Kidney (tissue), 14 donors: ENCODE data around the gene TMEM108. TPM values are rescaled to one million over a fixed set of nuclear protein-coding genes. Genes with fewer than 3 reads are reported as not detected.

Experiments
- DNase-seq, 5 donors: peaks; one replicate each; pipeline ENCODE4 v3.0.0-alpha.2; 2013 to 2020
- FAIRE-seq: peaks from 2 replicates; lab custom pipeline; 2012; peaks lifted over from hg19 to GRCh38; lab: Jason Lieb, UNC
- H3K27ac ChIP-seq, 2 donors: one replicate each; pipeline ENCODE4 v1.7.0; 2013; ENCODE audit warnings: low read depth in 2 of 2, low read length in 2 of 2, inconsistent platforms in 1 of 2
- H3K27me3 ChIP-seq: one replicate; pipeline ENCODE4 v1.7.1; 2013; ENCODE audit warnings: low read length, inconsistent platforms; ENCODE audit not compliant: control insufficient read depth, insufficient read depth
- H3K36me3 ChIP-seq, 3 donors: one replicate each; pipeline versions ENCODE4 v1.7.0 to v1.7.1; 2013; ENCODE audit warnings: low read length in 3 of 3, control low read depth in 1 of 3, inconsistent platforms in 1 of 3; ENCODE audit not compliant: insufficient read depth in 3 of 3, control insufficient read depth in 2 of 3
- H3K4me1 ChIP-seq, 3 donors: one replicate each; pipeline versions ENCODE4 v1.7.0 to v1.7.1; 2013; ENCODE audit warnings: low read length in 3 of 3, inconsistent platforms in 1 of 3, low read depth in 1 of 3; ENCODE audit not compliant: control insufficient read depth in 2 of 3, insufficient read depth in 2 of 3
- H3K4me3 ChIP-seq, 3 donors: one replicate each; pipeline versions ENCODE4 v1.7.0 to v1.8.1; 2013; ENCODE audit warnings: low read length in 3 of 3, control low read depth in 1 of 3, inconsistent platforms in 1 of 3
- H3K9ac ChIP-seq, 3 donors: one replicate each; pipeline versions ENCODE4 v1.7.0 to v1.7.1; 2013; ENCODE audit warnings: low read length in 3 of 3, control low read depth in 1 of 3, inconsistent platforms in 1 of 3
- H3K9me3 ChIP-seq, 3 donors: one replicate each; pipeline versions ENCODE4 v1.7.0 to v1.7.1; 2013; ENCODE audit warnings: low read length in 3 of 3, control low read depth in 1 of 3, inconsistent platforms in 1 of 3; ENCODE audit not compliant: control insufficient read depth in 2 of 3, insufficient read depth in 1 of 3
- intact Hi-C: fragments of 100-400 bp; cut with DNase I; formaldehyde crosslinking; loops from one replicate; pipeline ENCODE4 v1.11.1; 2022
- polyA plus RNA-seq: library from polyadenylated mRNA; stranded (reverse); fragments of 350-450 nt; fragmentation: Illumina TruSeq; extraction: RNeasy Lipid Tissue Mini Kit (QIAGEN cat#74804); gene quantifications from one replicate; pipeline ENCODE4 v1.2.3, GENCODE V29; 2014; ENCODE audit warnings: low read depth, low replicate concordance; ENCODE audit not compliant: insufficient read depth
- total RNA-seq: library from RNA; stranded (reverse); fragmentation: NEBNext Ultra II Directional; extraction: Animal tissue kit (Norgen Biotek cat#: 25700); gene quantifications from one replicate; pipeline ENCODE4 v1.2.1, GENCODE V29; 2021
- TF ChIP-seq, protein P1 (sequence below): IDR thresholded peaks from 3 replicates; pipeline ENCODE4 v1.5.1; 2012; ENCODE audit warnings: mild to moderate bottlenecking, moderate library complexity, borderline replicate concordance; ENCODE audit not compliant: insufficient read depth; ENCODE audit errors: extremely low read depth
- donor health status: control.
- donor health status: control.
- donor health status: control.
- donor health status: control.
- donor health status: control.
- donor health status: DM: yes; HTN: yes; CAD: no.
- donor health status: Normal renal cell carcinoma (clear cell type).

TMEM108 gene
- total and polyA plus RNA-seq, 2 donors from 2014 or later = 0.91 to 1.5 TPM

DNA sequence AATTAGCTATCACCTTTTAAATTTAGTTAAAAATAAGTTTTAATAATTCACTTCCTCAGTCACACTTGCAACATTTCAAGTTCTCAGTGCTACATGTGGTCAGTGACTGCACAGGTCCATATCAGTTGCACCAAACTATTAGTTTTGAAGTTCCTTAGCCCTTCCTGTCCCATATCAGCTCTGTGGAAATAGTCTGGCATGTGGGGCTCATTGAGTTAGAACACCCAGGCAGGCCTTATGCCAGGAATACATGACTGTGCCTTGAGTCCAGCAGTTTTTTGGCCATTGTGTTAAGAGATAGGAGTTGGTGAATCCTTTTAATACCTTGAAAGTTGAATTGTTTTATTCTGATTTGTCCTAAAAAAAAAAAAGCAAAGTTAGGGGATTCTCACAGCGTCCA lies 207.9 kb downstream of the TMEM108 start:
- intact Hi-C loops = no loop called here
- Histone ChIP-seq H3K4me1 (no peaks in the 10 kb centered on the region), H3K9ac (no peak overlapping the region), H3K27ac (no peak overlapping the region), H3K36me3 (no peaks in the 10 kb centered on the region), H3K27me3 (no peaks in the 10 kb centered on the region), H3K4me3 (no peak overlapping the region), H3K9me3 (no peaks in the 10 kb centered on the region)
- no peak for FAIRE-seq
- TF ChIP-seq, protein P1, sequence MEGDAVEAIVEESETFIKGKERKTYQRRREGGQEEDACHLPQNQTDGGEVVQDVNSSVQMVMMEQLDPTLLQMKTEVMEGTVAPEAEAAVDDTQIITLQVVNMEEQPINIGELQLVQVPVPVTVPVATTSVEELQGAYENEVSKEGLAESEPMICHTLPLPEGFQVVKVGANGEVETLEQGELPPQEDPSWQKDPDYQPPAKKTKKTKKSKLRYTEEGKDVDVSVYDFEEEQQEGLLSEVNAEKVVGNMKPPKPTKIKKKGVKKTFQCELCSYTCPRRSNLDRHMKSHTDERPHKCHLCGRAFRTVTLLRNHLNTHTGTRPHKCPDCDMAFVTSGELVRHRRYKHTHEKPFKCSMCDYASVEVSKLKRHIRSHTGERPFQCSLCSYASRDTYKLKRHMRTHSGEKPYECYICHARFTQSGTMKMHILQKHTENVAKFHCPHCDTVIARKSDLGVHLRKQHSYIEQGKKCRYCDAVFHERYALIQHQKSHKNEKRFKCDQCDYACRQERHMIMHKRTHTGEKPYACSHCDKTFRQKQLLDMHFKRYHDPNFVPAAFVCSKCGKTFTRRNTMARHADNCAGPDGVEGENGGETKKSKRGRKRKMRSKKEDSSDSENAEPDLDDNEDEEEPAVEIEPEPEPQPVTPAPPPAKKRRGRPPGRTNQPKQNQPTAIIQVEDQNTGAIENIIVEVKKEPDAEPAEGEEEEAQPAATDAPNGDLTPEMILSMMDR = no peak
- no peak for DNase-seq

DNA sequence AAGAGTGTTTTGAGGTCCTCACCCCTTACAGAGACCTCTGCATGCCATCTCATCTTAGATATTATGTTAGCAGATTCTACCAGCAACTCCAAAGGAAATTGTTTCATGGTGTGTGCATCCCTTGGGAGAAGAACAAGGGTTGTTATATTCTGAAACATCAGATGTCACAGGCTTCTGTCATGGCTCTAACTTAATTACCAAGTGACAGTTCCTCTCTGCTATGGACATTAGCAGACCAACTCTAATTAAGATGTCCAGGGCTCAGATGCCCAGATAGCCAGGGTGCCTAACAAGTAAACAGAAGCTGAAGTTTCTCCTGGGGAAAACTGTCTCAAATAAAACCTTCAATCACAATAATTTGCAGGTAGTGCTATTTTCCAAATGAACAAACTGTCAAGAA lies 208.6 kb downstream of the TMEM108 start:
- H3K36me3 ChIP-seq = no peaks in the 10 kb centered on the region
- H3K27me3 ChIP-seq = no peaks in the 10 kb centered on the region
- TF ChIP-seq, protein P1 = no peak
- FAIRE-seq = no peak
- H3K4me3 ChIP-seq = no peak overlapping the region
- no peak for DNase-seq
- no peak overlapping the region for H3K27ac ChIP-seq
- intact Hi-C loops = no loop called here
- H3K9me3 ChIP-seq = no peaks in the 10 kb centered on the region
- no peak overlapping the region for H3K9ac ChIP-seq
- H3K4me1 ChIP-seq = no peaks in the 10 kb centered on the region

DNA sequence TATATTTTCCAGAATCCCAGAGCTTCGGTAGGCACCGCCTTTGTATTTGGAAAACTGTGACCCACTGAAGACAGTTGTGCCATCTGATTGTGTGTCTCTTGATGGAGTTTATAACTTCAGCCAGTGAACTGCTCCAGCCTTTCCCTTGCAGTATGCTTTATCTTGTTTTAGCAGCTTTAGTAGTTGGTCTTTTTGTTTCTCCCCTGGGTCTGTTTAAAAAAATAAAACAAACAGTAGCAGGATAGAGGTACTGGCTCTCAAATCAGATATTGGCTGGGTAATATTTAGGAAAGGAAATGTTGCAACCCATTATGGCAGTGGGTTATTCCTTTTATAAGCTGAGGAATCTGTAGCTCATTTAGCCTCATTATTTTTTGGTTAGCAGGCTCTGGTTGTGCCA lies 210.2 kb downstream of the TMEM108 start:
- no peak for FAIRE-seq
- H3K4me1 ChIP-seq = no peaks in the 10 kb centered on the region
- H3K4me3 ChIP-seq = no peak overlapping the region
- H3K27me3 ChIP-seq = no peaks in the 10 kb centered on the region
- H3K27ac ChIP-seq = no peak overlapping the region
- no peaks in the 10 kb centered on the region for H3K9me3 ChIP-seq
- DNase-seq = no peak
- intact Hi-C loops = no loop called here
- H3K36me3 ChIP-seq = no peaks in the 10 kb centered on the region
- TF ChIP-seq, protein P1 = no peak
- no peak overlapping the region for H3K9ac ChIP-seq

DNA sequence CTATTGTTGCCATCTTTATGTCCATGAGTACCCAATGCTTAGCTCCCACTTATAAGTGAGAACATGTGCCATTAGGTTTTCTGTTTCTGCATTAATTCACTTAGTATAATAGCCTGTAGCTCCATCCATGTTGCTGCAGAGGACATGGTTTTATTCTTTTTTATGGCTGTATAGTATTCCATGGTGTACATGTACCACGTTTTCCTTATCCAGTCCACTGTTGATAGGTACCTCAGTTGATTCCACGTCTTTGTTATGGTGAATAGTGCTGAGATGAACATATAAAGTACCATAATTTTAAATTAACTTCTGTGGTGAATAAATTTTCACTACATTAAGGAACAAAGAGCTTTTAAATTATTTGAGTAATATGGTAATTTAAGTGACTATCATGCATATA lies 211.3 kb downstream of the TMEM108 start:
- H3K9me3 ChIP-seq = no peaks in the 10 kb centered on the region
- intact Hi-C loops = no loop called here
- TF ChIP-seq, protein P1 = no peak
- H3K4me3 ChIP-seq = no peak overlapping the region
- no peaks in the 10 kb centered on the region for H3K36me3 ChIP-seq
- DNase-seq (no peak), FAIRE-seq (no peak)
- no peak overlapping the region for H3K9ac ChIP-seq
- no peaks in the 10 kb centered on the region for H3K4me1 ChIP-seq
- no peaks in the 10 kb centered on the region for H3K27me3 ChIP-seq
- no peak overlapping the region for H3K27ac ChIP-seq
